SK-N-SH treated with all-trans-retinoic acid at 6 μM for 48 hours (cell line): ENCODE results near the gene UPK1A.

Experiments used
- ATAC-seq: fragments of 200-7000 bp; cut with Tn5 transposase; 3 replicates; pipeline ENCODE4 v1.9.1; 2020; ENCODE audit warnings: mild to moderate bottlenecking, moderate library complexity
- ARNTL ChIP-seq: fragments of 450-650 bp; formaldehyde crosslinking; IDR thresholded peaks from 2 replicates; pipeline ENCODE4 v1.5.0; 2020; ENCODE audit warnings: low read depth, mild to moderate bottlenecking, moderate library complexity, borderline replicate concordance
- BACH2 ChIP-seq: fragments of 250-450 bp; sonication (Bioruptor Pico); IDR thresholded peaks from 2 replicates; pipeline ENCODE4 v1.9.0; 2021; ENCODE audit warnings: mild to moderate bottlenecking, borderline replicate concordance
- CREB5 ChIP-seq: fragments of 250-450 bp; sonication (Bioruptor Pico); IDR thresholded peaks from 2 replicates; pipeline ENCODE4 v1.5.1; 2020; ENCODE audit warnings: low read depth, mild to moderate bottlenecking, moderate library complexity
- CSDC2 ChIP-seq: fragments of 250-450 bp; sonication (Bioruptor Pico); IDR thresholded peaks from 2 replicates; pipeline ENCODE4 v1.5.0; 2020; ENCODE audit warnings: mild to moderate bottlenecking, moderate library complexity
- ESRRG ChIP-seq: fragments of 250-450 bp; sonication (Bioruptor Pico); IDR thresholded peaks from 2 replicates; pipeline ENCODE4 v1.6.1; 2021; ENCODE audit warnings: mild to moderate bottlenecking
- GLIS3 ChIP-seq: fragments of 250-450 bp; sonication (Bioruptor Pico); IDR thresholded peaks from 2 replicates; pipeline ENCODE4 v1.5.0; 2020; ENCODE audit warnings: mild to moderate bottlenecking, moderate library complexity
- ISL1 ChIP-seq: fragments of 250-450 bp; sonication (Bioruptor Pico); IDR thresholded peaks from 2 replicates; pipeline ENCODE4 v2.1.2; 2022; ENCODE audit warnings: mild to moderate bottlenecking, moderate library complexity
- OSR1 ChIP-seq: fragments of 250-450 bp; sonication (Bioruptor Pico); IDR thresholded peaks from 2 replicates; pipeline ENCODE4 v1.8.0; 2022; ENCODE audit warnings: moderate library complexity, mild to moderate bottlenecking, inconsistent platforms
- PPARA ChIP-seq: fragments of 250-450 bp; sonication (Bioruptor Pico); IDR thresholded peaks from 2 replicates; pipeline ENCODE4 v1.5.0; 2020; ENCODE audit warnings: mild to moderate bottlenecking, borderline replicate concordance
- RARB ChIP-seq: fragments of 250-450 bp; sonication (Bioruptor Pico); IDR thresholded peaks from 2 replicates; pipeline ENCODE4 v1.8.0; 2021; ENCODE audit warnings: mild to moderate bottlenecking, moderate library complexity
- SNAI2 ChIP-seq: fragments of 250-450 bp; sonication (Bioruptor Pico); IDR thresholded peaks from 2 replicates; pipeline ENCODE4 v1.5.0; 2020; ENCODE audit warnings: mild to moderate bottlenecking, moderate library complexity
- TCF4 ChIP-seq: fragments of 250-450 bp; sonication (Bioruptor Pico); IDR thresholded peaks from 2 replicates; pipeline ENCODE4 v1.8.0; 2021; ENCODE audit warnings: mild to moderate bottlenecking, moderate library complexity, borderline replicate concordance
- TOX ChIP-seq: fragments of 250-450 bp; sonication (Bioruptor Pico); IDR thresholded peaks from 2 replicates; pipeline ENCODE4 v1.8.0; 2021; ENCODE audit warnings: mild to moderate bottlenecking, moderate library complexity, borderline replicate concordance
- ZC3H10 ChIP-seq: fragments of 250-450 bp; sonication (Bioruptor Pico); IDR thresholded peaks from 2 replicates; pipeline ENCODE4 v1.5.1; 2021; ENCODE audit warnings: mild to moderate bottlenecking, moderate library complexity
- ZFP3 ChIP-seq: fragments of 250-450 bp; sonication (Bioruptor Pico); IDR thresholded peaks from 2 replicates; pipeline ENCODE4 v1.5.0; 2020; ENCODE audit warnings: mild to moderate bottlenecking, moderate library complexity
- ZFP30 ChIP-seq: fragments of 450-650 bp; formaldehyde crosslinking; IDR thresholded peaks from 2 replicates; pipeline ENCODE4 v1.5.0; 2022; ENCODE audit warnings: mild to moderate bottlenecking, moderate library complexity
- ZNF565 ChIP-seq: fragments of 450-650 bp; formaldehyde crosslinking; conservative IDR thresholded peaks from 2 replicates; pipeline ENCODE4 v1.5.0; 2020; ENCODE audit warnings: low read depth, mild to moderate bottlenecking, moderate library complexity
- ZNF70 ChIP-seq: fragments of 450-650 bp; formaldehyde crosslinking; IDR thresholded peaks from 2 replicates; pipeline ENCODE4 v1.5.0; 2020; ENCODE audit warnings: mild to moderate bottlenecking, moderate library complexity
- ZNF8 ChIP-seq: fragments of 450-650 bp; formaldehyde crosslinking; IDR thresholded peaks from 2 replicates; pipeline ENCODE4 v1.5.0; 2020; ENCODE audit warnings: mild to moderate bottlenecking, moderate library complexity
- TF ChIP-seq, protein P1 (sequence below): fragments of 250-450 bp; sonication (Bioruptor Pico); IDR thresholded peaks from 2 replicates; pipeline ENCODE4 v1.5.1; 2021; ENCODE audit warnings: mild to moderate bottlenecking, moderate library complexity
- TF ChIP-seq, protein P2 (sequence below): fragments of 250-450 bp; sonication (Bioruptor Pico); IDR thresholded peaks from 2 replicates; pipeline ENCODE4 v1.8.0; 2020; ENCODE audit warnings: mild to moderate bottlenecking, moderate library complexity, borderline replicate concordance
- TF ChIP-seq, protein P3 (sequence below): fragments of 250-450 bp; sonication (Bioruptor Pico); IDR thresholded peaks from 2 replicates; pipeline ENCODE4 v1.8.0; 2021; ENCODE audit warnings: low read depth, mild to moderate bottlenecking, moderate library complexity, borderline replicate concordance

The UPK1A gene

GRCh38 chr19:35713904-35714495 is 47.7 kb downstream of the UPK1A start:
- no peak for TF ChIP-seq GLIS3 (CRISPR knock-in tag)
- TF ChIP-seq ISL1 (CRISPR knock-in tag), result no peak
- TF ChIP-seq ZNF70 (CRISPR knock-in tag), result no peak
- no peak for TF ChIP-seq ARNTL (CRISPR knock-in tag)
- no peak for TF ChIP-seq TCF4 (CRISPR knock-in tag)
- TF ChIP-seq RARB, result no peak
- TF ChIP-seq ZNF8, result no peak
- TF ChIP-seq ESRRG (CRISPR knock-in tag), result no peak
- no peak for TF ChIP-seq OSR1
- no peak for TF ChIP-seq CREB5 (CRISPR knock-in tag)
- no peak for ATAC-seq

GRCh38 chr19:35714601-35715354 is 48.5 kb downstream of the UPK1A start:
- no peak for ATAC-seq
- TF ChIP-seq ZNF70 (CRISPR knock-in tag) (no peak), ZNF8 (no peak), ZC3H10 (CRISPR knock-in tag) (no peak), RARB (no peak), BACH2 (CRISPR knock-in tag) (no peak), CSDC2 (CRISPR knock-in tag) (no peak), GLIS3 (CRISPR knock-in tag) (no peak), TCF4 (CRISPR knock-in tag) (no peak), TOX (CRISPR knock-in tag) (no peak), CREB5 (CRISPR knock-in tag) (no peak), ZFP3 (CRISPR knock-in tag) (no peak)
- TF ChIP-seq, protein P1, sequence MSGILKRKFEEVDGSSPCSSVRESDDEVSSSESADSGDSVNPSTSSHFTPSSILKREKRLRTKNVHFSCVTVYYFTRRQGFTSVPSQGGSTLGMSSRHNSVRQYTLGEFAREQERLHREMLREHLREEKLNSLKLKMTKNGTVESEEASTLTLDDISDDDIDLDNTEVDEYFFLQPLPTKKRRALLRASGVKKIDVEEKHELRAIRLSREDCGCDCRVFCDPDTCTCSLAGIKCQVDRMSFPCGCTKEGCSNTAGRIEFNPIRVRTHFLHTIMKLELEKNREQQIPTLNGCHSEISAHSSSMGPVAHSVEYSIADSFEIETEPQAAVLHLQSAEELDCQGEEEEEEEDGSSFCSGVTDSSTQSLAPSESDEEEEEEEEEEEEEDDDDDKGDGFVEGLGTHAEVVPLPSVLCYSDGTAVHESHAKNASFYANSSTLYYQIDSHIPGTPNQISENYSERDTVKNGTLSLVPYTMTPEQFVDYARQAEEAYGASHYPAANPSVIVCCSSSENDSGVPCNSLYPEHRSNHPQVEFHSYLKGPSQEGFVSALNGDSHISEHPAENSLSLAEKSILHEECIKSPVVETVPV, result no peak
- TF ChIP-seq, protein P2, sequence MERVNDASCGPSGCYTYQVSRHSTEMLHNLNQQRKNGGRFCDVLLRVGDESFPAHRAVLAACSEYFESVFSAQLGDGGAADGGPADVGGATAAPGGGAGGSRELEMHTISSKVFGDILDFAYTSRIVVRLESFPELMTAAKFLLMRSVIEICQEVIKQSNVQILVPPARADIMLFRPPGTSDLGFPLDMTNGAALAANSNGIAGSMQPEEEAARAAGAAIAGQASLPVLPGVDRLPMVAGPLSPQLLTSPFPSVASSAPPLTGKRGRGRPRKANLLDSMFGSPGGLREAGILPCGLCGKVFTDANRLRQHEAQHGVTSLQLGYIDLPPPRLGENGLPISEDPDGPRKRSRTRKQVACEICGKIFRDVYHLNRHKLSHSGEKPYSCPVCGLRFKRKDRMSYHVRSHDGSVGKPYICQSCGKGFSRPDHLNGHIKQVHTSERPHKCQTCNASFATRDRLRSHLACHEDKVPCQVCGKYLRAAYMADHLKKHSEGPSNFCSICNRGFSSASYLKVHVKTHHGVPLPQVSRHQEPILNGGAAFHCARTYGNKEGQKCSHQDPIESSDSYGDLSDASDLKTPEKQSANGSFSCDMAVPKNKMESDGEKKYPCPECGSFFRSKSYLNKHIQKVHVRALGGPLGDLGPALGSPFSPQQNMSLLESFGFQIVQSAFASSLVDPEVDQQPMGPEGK (CRISPR knock-in tag), result no peak

- ATAC-seq, result no peak
- TF ChIP-seq BACH2 (CRISPR knock-in tag), result no peak
- TF ChIP-seq ZNF8, result no peak
- no peak for TF ChIP-seq ZFP30 (CRISPR knock-in tag)
- no peak for TF ChIP-seq ESRRG (CRISPR knock-in tag)
- TF ChIP-seq, protein P3, sequence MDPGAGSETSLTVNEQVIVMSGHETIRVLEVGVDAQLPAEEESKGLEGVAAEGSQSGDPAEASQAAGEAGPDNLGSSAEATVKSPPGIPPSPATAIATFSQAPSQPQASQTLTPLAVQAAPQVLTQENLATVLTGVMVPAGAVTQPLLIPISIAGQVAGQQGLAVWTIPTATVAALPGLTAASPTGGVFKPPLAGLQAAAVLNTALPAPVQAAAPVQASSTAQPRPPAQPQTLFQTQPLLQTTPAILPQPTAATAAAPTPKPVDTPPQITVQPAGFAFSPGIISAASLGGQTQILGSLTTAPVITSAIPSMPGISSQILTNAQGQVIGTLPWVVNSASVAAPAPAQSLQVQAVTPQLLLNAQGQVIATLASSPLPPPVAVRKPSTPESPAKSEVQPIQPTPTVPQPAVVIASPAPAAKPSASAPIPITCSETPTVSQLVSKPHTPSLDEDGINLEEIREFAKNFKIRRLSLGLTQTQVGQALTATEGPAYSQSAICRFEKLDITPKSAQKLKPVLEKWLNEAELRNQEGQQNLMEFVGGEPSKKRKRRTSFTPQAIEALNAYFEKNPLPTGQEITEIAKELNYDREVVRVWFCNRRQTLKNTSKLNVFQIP (CRISPR knock-in tag), result no peak
- TF ChIP-seq TCF4 (CRISPR knock-in tag), result no peak
- TF ChIP-seq OSR1, result no peak
- no peak for TF ChIP-seq SNAI2
- no peak for TF ChIP-seq CSDC2 (CRISPR knock-in tag)
- no peak for TF ChIP-seq CREB5 (CRISPR knock-in tag)
- TF ChIP-seq PPARA (CRISPR knock-in tag), result no peak
- TF ChIP-seq ZC3H10 (CRISPR knock-in tag), result no peak
- no peak for TF ChIP-seq ZNF565 (CRISPR knock-in tag)
- no peak for TF ChIP-seq ARNTL (CRISPR knock-in tag)
- TF ChIP-seq GLIS3 (CRISPR knock-in tag), result no peak
- TF ChIP-seq ISL1 (CRISPR knock-in tag), result no peak
- TF ChIP-seq, protein P2 (CRISPR knock-in tag), result no peak
Measured at GRCh38 chr19:35715355-35715809, 49.1 kb downstream of the UPK1A start.
